Heart right ventricle (tissue), 16 donors: ENCODE data around the gene EEF1E1. TPM values are rescaled to one million over a fixed set of nuclear protein-coding genes. Genes with fewer than 3 reads are reported as not detected.

ENCODE experiments used
- ATAC-seq, 8 donors: fragments of 200-7000 bp; cut with Tn5 transposase; one replicate each; pipeline ENCODE4 v1.9.1; 2020; ENCODE audit warnings: mild to moderate bottlenecking in 8 of 8, moderate library complexity in 8 of 8, moderate number of reproducible peaks in 1 of 8
- DNase-seq, 2 donors: peaks; one replicate each; pipeline ENCODE4 v3.0.0-alpha.2; 2020
- H3K27ac ChIP-seq, 10 donors: fragments of 200-600 bp; sonication (generic) in 2 of 10; one replicate each; pipeline versions ENCODE4 v1.5.0 to v1.8.0; 2020 to 2022; ENCODE audit warnings: mild to moderate bottlenecking in 3 of 10
- H3K27me3 ChIP-seq, 7 donors: fragments of 200-600 bp; one replicate each; pipeline ENCODE4 v1.8.0; 2021 to 2022; ENCODE audit warnings: mild to moderate bottlenecking in 2 of 7
- H3K36me3 ChIP-seq, 9 donors: fragments of 200-600 bp; sonication (generic) in 1 of 9; one replicate each; pipeline versions ENCODE4 v1.5.0 to v1.8.0; 2020 to 2022; ENCODE audit warnings: mild to moderate bottlenecking in 2 of 9
- H3K4me1 ChIP-seq, 9 donors: fragments of 200-600 bp; sonication (generic) in 1 of 9; one replicate each; pipeline versions ENCODE4 v1.5.0 to v1.8.0; 2020 to 2022; ENCODE audit warnings: mild to moderate bottlenecking in 4 of 9
- H3K4me3 ChIP-seq, 10 donors: fragments of 200-600 bp; sonication (generic) in 2 of 10; one replicate each; pipeline versions ENCODE4 v1.5.0 to v1.8.0; 2020 to 2022; ENCODE audit warnings: mild to moderate bottlenecking in 7 of 10, moderate library complexity in 2 of 10
- H3K9me3 ChIP-seq, 11 donors: fragments of 200-600 bp in 10 of 11; sonication (generic) in 2 of 11; one replicate each; pipeline versions ENCODE4 v1.5.0 to v1.8.0; 2013 to 2022; ENCODE audit warnings: mild to moderate bottlenecking in 2 of 11, control low read depth in 1 of 11, moderate library complexity in 1 of 11
- WGBS, 2 donors: extraction: QIAGEN DNeasy Blood & Tissue Kit; methylation state at CpG; one replicate each; pipeline ENCODE4 v1.1.7; 2013; ENCODE audit warnings: inconsistent platforms in 1 of 2; 5-methylcytosine and 5-hydroxymethylcytosine counted together
- intact Hi-C, 10 donors: fragments of 100-400 bp; cut with DNase I; formaldehyde crosslinking; loops; one replicate each; pipeline versions ENCODE4 v1.11.1 to v1.14.2; 2022
- polyA plus RNA-seq, 2 donors: library from polyadenylated mRNA; stranded (reverse); fragments of 200-250 nt; gene quantifications; one replicate each; pipeline ENCODE4 v1.2.3, GENCODE V29; 2013
- total RNA-seq, 10 donors: library from RNA; stranded (reverse); fragmentation: NEBNext Ultra II Directional in 3 of 10; extraction: Animal tissue kit (Norgen Biotek cat#: 25700) in 3 of 10; gene quantifications; one replicate each; pipeline versions ENCODE4 v1.2.1 to v1.2.4, GENCODE V29; 2021 to 2023
- TF ChIP-seq, protein P1 (sequence below), 9 donors: fragments of 200-600 bp; sonication (generic) in 2 of 9; IDR thresholded peaks; one replicate each; pipeline versions ENCODE4 v1.5.0 to v1.8.0; 2021 to 2022; ENCODE audit warnings: antibody characterized with exemption in 9 of 9, mild to moderate bottlenecking in 5 of 9, moderate library complexity in 1 of 9
- donor health status: Arrhythmogenic right ventricular cardiomyopathy.
- donor health status: ischemic (EF 13 %, LVEDD 7.1; RV severe dilation, severe dysfunction).
- donor health status: healthy with polysubstance abuse.
- donor health status: DM: no; HTN: yes; CAD: no.
- donor health status: DM: no; HTN: no; CAD: no.
- donor health status: ischemic (EF 25% LVEDD 6.9; RV normal size, moderate dysfunction).
- donor health status: ischemic (EF 25% LVEDD 5.7; RV mildly dilated, moderate dysfunction).
- donor health status: healthy.
- donor health status: DM: yes; HTN: yes; CAD: no.
- donor health status: Ischemic cardiomyopathy.
- donor health status: ischemic (EF 35%, LVEDD 5.7; RV mildly dilated, moderate dysfunction).
- donor health status: nonischemic (EF 11% LVEDD 7.7; RV severe dilation, severe dysfunction).
- donor health status: DM: yes; HTN: yes; CAD: no.
- donor health status: PGD.
- donor health status: ischemic (EF 29% LVEDD 5.4; RV normal size, mild dysfunction).
- donor health status: nonischemic (EF 23%, LVEDD 6.1; RV moderate dilation, normal function).

EEF1E1 gene
- total and polyA plus RNA-seq, 12 donors: 10.0 to 43.8 (median 13.3) TPM

GRCh38 chr6:8080362-8081151, 21.8 kb downstream of the EEF1E1 start:
- 90 to 91% methylated on average over 4 of the region's 4 CpGs for WGBS, 2 donors
- intact Hi-C loops: no loop called here
- H3K27ac ChIP-seq: peak overlapping the region in 1 of 10 donors; percentile 58
- DNase-seq: no peak
- peaks cover 0 to 50% (median 9%) of the 10 kb centered on the region in 9 donors for H3K4me1 ChIP-seq
- ATAC-seq: peak in 1 of 8 donors; percentile 55
- H3K36me3 ChIP-seq: peaks cover 0 to 7% (median 0%) of the 10 kb centered on the region in 9 donors
- H3K9me3 ChIP-seq: no peaks in the 10 kb centered on the region
- no peak overlapping the region for H3K4me3 ChIP-seq
- H3K27me3 ChIP-seq: no peaks in the 10 kb centered on the region
- TF ChIP-seq, protein P1, sequence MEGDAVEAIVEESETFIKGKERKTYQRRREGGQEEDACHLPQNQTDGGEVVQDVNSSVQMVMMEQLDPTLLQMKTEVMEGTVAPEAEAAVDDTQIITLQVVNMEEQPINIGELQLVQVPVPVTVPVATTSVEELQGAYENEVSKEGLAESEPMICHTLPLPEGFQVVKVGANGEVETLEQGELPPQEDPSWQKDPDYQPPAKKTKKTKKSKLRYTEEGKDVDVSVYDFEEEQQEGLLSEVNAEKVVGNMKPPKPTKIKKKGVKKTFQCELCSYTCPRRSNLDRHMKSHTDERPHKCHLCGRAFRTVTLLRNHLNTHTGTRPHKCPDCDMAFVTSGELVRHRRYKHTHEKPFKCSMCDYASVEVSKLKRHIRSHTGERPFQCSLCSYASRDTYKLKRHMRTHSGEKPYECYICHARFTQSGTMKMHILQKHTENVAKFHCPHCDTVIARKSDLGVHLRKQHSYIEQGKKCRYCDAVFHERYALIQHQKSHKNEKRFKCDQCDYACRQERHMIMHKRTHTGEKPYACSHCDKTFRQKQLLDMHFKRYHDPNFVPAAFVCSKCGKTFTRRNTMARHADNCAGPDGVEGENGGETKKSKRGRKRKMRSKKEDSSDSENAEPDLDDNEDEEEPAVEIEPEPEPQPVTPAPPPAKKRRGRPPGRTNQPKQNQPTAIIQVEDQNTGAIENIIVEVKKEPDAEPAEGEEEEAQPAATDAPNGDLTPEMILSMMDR (IDR thresholded peaks at IDR 0.05): no peak

GRCh38 chr6:8079126-8079525, 23.2 kb downstream of the EEF1E1 start:
- DNase-seq (no peak), ATAC-seq (no peak)
- intact Hi-C loops: no loop called here
- H3K9me3 ChIP-seq: no peaks in the 10 kb centered on the region
- H3K27me3 ChIP-seq: no peaks in the 10 kb centered on the region
- TF ChIP-seq, protein P1 (IDR thresholded peaks at IDR 0.05): no peak
- peaks cover 0 to 7% (median 0%) of the 10 kb centered on the region in 9 donors for H3K36me3 ChIP-seq
- no peak overlapping the region for H3K4me3 ChIP-seq
- WGBS, 2 donors: 95 to 99% methylated on average over 2 of the region's 2 CpGs
- peaks cover 0 to 36% (median 12%) of the 10 kb centered on the region in 9 donors for H3K4me1 ChIP-seq
- no peak overlapping the region for H3K27ac ChIP-seq

- no peak for DNase-seq
- 88 to 98% methylated on average over 2 of the region's 2 CpGs for whole genome bisulfite sequencing, 2 donors
- intact Hi-C loops: no loop called here
- Histone ChIP-seq H3K27me3 (no peaks in the 10 kb centered on the region), H3K9me3 (no peaks in the 10 kb centered on the region), H3K4me3 (no peak overlapping the region), H3K27ac (no peak overlapping the region), H3K4me1 (peaks cover 0 to 30% (median 5%) of the 10 kb centered on the region in 9 donors), H3K36me3 (peaks cover 0 to 7% (median 0%) of the 10 kb centered on the region in 9 donors)
- ATAC-seq: no peak
- TF ChIP-seq, protein P1 (IDR thresholded peaks at IDR 0.05): no peak
Observed at GRCh38 chr6:8077991-8078390, 24.4 kb downstream of the EEF1E1 start.

- ATAC-seq (no peak), DNase-seq (no peak)
- no peak overlapping the region for H3K4me3 ChIP-seq
- intact Hi-C loops: no loop called here
- H3K4me1 ChIP-seq: peaks cover 0 to 22% (median 0%) of the 10 kb centered on the region in 9 donors
- H3K9me3 ChIP-seq: no peaks in the 10 kb centered on the region
- TF ChIP-seq, protein P1 (IDR thresholded peaks at IDR 0.05): no peak
- H3K27me3 ChIP-seq: no peaks in the 10 kb centered on the region
- WGBS, 2 donors: 85 to 94% methylated on average over 3 of the region's 3 CpGs
- peaks cover 0 to 7% (median 0%) of the 10 kb centered on the region in 9 donors for H3K36me3 ChIP-seq
- H3K27ac ChIP-seq: no peak overlapping the region
Observed at GRCh38 chr6:8075704-8076103, 26.6 kb downstream of the EEF1E1 start.
